OCI-LY1 (cell line): ENCODE results near the gene SLC35F5.

Experiments used
- H2AFZ ChIP-seq: fragments of 200-600 bp; sonication (generic), shearing (Covaris generic); 2 replicates; pipeline ENCODE4 v1.6.0; 2014; ENCODE audit warnings: antibody characterized with exemption, mild to moderate bottlenecking, low read length
- H3F3A ChIP-seq: fragments of 200-600 bp; sonication (generic), shearing (Covaris generic); 2 replicates; pipeline ENCODE4 v1.6.0; 2014; ENCODE audit warnings: mild to moderate bottlenecking, antibody characterized with exemption, low read length, moderate library complexity; ENCODE audit not compliant: insufficient read depth
- H3K27ac ChIP-seq: fragments of 200-600 bp; sonication (generic); 2 replicates; pipeline ENCODE4 v1.5.1; 2014; ENCODE audit warnings: low read length, mixed run types, mild to moderate bottlenecking, low read depth; ENCODE audit not compliant: poor library complexity, severe bottlenecking
- H3K27me3 ChIP-seq: fragments of 200-600 bp; sonication (generic); 2 replicates; pipeline ENCODE4 v1.6.0; 2014; ENCODE audit warnings: antibody characterized with exemption, mild to moderate bottlenecking, low read length, moderate library complexity; ENCODE audit not compliant: insufficient read depth
- H3K36me3 ChIP-seq: fragments of 200-600 bp; sonication (generic); 2 replicates; pipeline ENCODE4 v1.6.1; 2014; ENCODE audit warnings: mild to moderate bottlenecking, antibody characterized with exemption, low read length, moderate library complexity, mixed read lengths; ENCODE audit not compliant: insufficient read depth
- H3K4me1 ChIP-seq: fragments of 200-600 bp; sonication (generic); 2 replicates; pipeline ENCODE4 v1.5.1; 2014; ENCODE audit warnings: mild to moderate bottlenecking, low read length, moderate library complexity; ENCODE audit not compliant: insufficient read depth, severe bottlenecking
- H3K4me2 ChIP-seq: fragments of 200-600 bp; sonication (generic), shearing (Covaris generic); 2 replicates; pipeline ENCODE4 v1.6.1; 2014; ENCODE audit warnings: low read length
- H3K4me3 ChIP-seq: fragments of 200-600 bp; sonication (generic); 2 replicates; pipeline ENCODE4 v1.5.1; 2014; ENCODE audit warnings: low read length, low read depth, mild to moderate bottlenecking, mixed read lengths; ENCODE audit not compliant: poor library complexity, severe bottlenecking
- H3K79me2 ChIP-seq: fragments of 200-600 bp; shearing (Covaris generic); 2 replicates; pipeline ENCODE4 v1.6.1; 2016; ENCODE audit warnings: mixed run types, low read length, mixed read lengths; ENCODE audit not compliant: insufficient read depth
- H3K9ac ChIP-seq: fragments of 200-600 bp; sonication (generic), shearing (Covaris generic); 2 replicates; pipeline ENCODE4 v1.6.1; 2014; ENCODE audit warnings: mild to moderate bottlenecking, low read length, mixed read lengths
- H3K9me2 ChIP-seq: fragments of 200-600 bp; sonication (generic), shearing (Covaris generic); 2 replicates; pipeline ENCODE4 v1.6.1; 2014; ENCODE audit warnings: low read depth, mild to moderate bottlenecking, low read length, mixed read lengths
- H3K9me3 ChIP-seq: fragments of 200-600 bp; shearing (Covaris generic); 2 replicates; pipeline ENCODE4 v1.6.1; 2014; ENCODE audit warnings: low read length, mixed read lengths
- H4K20me1 ChIP-seq: fragments of 200-600 bp; sonication (generic), shearing (Covaris generic); 2 replicates; pipeline ENCODE4 v1.6.0; 2016; ENCODE audit warnings: mild to moderate bottlenecking, low read length; ENCODE audit not compliant: insufficient read depth
- CTCF ChIP-seq: fragments of 200-600 bp; sonication (generic), shearing (Covaris generic); IDR thresholded peaks from 2 replicates; pipeline ENCODE4 v1.5.1; 2017; ENCODE audit warnings: mild to moderate bottlenecking, antibody characterized with exemption, low read length, moderate library complexity, mixed read lengths
- EZH2 ChIP-seq: fragments of 200-600 bp; sonication (generic), shearing (Covaris generic); IDR thresholded peaks from 2 replicates; pipeline ENCODE4 v1.8.0; 2017; ENCODE audit warnings: borderline replicate concordance, mixed run types, mild to moderate bottlenecking, antibody characterized with exemption, low read length, moderate library complexity, mixed read lengths

SLC35F5 gene

DNA sequence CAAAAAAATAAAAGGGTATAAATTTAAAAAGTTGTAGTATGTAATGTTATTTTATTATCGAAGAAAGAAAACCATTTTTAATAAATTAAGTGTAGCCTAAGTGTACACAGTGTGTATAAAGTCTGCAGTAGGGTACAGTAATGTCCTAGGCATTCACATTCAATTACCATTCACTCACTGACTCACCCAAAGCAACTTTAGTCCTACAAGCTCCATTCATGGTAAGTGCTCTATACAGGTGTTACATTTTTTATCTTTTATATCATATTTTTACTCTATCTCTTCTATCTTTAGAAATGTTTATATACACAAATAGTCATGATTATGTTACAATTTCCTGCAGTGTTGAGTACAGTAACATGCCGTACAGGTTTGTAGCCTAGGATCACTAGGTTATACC is 69.9 kb downstream of the SLC35F5 start:
- H3F3A ChIP-seq: no peaks in the 10 kb centered on the region
- no peak for TF ChIP-seq CTCF
- TF ChIP-seq EZH2: no peak
- H3K4me2 ChIP-seq: no peak overlapping the region
- H2AFZ ChIP-seq: no peak overlapping the region
- no peaks in the 10 kb centered on the region for H3K79me2 ChIP-seq
- no peaks in the 10 kb centered on the region for H3K9me2 ChIP-seq
- H3K4me1 ChIP-seq: no peaks in the 10 kb centered on the region
- H3K9ac ChIP-seq: no peak overlapping the region
- H3K4me3 ChIP-seq: no peak overlapping the region
- H4K20me1 ChIP-seq: no peaks in the 10 kb centered on the region
- H3K9me3 ChIP-seq: no peaks in the 10 kb centered on the region
- H3K36me3 ChIP-seq: no peaks in the 10 kb centered on the region
- H3K27ac ChIP-seq: no peak overlapping the region
- no peaks in the 10 kb centered on the region for H3K27me3 ChIP-seq

- H3K79me2 ChIP-seq: no peaks in the 10 kb centered on the region
- no peaks in the 10 kb centered on the region for H3K4me1 ChIP-seq
- H3K9me2 ChIP-seq: no peaks in the 10 kb centered on the region
- no peak overlapping the region for H3K4me2 ChIP-seq
- H3K36me3 ChIP-seq: no peaks in the 10 kb centered on the region
- TF ChIP-seq EZH2 (no peak), CTCF (no peak)
- no peaks in the 10 kb centered on the region for H3K9me3 ChIP-seq
- no peak overlapping the region for H3K4me3 ChIP-seq
- H3K27me3 ChIP-seq: no peaks in the 10 kb centered on the region
- no peak overlapping the region for H2AFZ ChIP-seq
- H3K9ac ChIP-seq: no peak overlapping the region
- H3F3A ChIP-seq: no peaks in the 10 kb centered on the region
- H4K20me1 ChIP-seq: no peaks in the 10 kb centered on the region
- no peak overlapping the region for H3K27ac ChIP-seq
These were observed 71.0 kb downstream of the SLC35F5 start for GRCh38 chr2:113685471-113685870.

- no peaks in the 10 kb centered on the region for H3K36me3 ChIP-seq
- no peak for TF ChIP-seq CTCF
- TF ChIP-seq EZH2: no peak
- no peaks in the 10 kb centered on the region for H3K4me1 ChIP-seq
- H3F3A ChIP-seq: no peaks in the 10 kb centered on the region
- no peak overlapping the region for H3K4me2 ChIP-seq
- no peaks in the 10 kb centered on the region for H3K79me2 ChIP-seq
- H3K9ac ChIP-seq: no peak overlapping the region
- H3K27ac ChIP-seq: no peak overlapping the region
- no peaks in the 10 kb centered on the region for H3K27me3 ChIP-seq
- no peak overlapping the region for H2AFZ ChIP-seq
- H4K20me1 ChIP-seq: no peaks in the 10 kb centered on the region
- H3K9me3 ChIP-seq: no peaks in the 10 kb centered on the region
- H3K4me3 ChIP-seq: no peak overlapping the region
- no peaks in the 10 kb centered on the region for H3K9me2 ChIP-seq
These were observed 77.0 kb downstream of the SLC35F5 start for GRCh38 chr2:113679457-113679856.
